ENCODE data around the gene EGFL8. TPM values are rescaled to one million over a fixed set of nuclear protein-coding genes. Genes with fewer than 3 reads are reported as not detected.

Gene EGFL8
- total RNA-seq = 0.57 and 1.0 TPM in 2 replicates

DNA sequence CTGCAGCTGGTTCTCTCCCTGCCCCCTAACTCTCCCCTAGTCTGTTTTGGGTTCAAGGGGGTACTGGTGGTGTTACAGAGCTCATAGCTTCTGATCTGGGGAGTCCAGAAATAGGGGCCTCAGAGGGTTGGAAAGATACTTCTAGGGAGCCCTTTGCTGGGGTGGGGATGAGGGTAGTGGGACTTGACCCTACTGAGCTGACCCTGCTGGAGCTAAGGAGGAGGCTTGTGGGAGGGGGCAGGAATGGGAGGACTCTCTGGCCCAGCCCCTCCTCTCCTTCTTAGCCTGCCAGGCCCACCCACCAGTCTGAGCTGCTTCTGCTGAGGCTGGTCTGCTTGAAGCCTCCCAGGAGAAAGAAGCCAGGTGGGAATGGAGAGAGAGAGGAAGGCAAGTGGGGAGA is at the start of gene EGFL8:
Gene EGFL8 (plus strand): TSS at position 301 of the 400 bp plus-strand sequence. CDS start 1,571 bp downstream, outside the sequence.

DNA sequence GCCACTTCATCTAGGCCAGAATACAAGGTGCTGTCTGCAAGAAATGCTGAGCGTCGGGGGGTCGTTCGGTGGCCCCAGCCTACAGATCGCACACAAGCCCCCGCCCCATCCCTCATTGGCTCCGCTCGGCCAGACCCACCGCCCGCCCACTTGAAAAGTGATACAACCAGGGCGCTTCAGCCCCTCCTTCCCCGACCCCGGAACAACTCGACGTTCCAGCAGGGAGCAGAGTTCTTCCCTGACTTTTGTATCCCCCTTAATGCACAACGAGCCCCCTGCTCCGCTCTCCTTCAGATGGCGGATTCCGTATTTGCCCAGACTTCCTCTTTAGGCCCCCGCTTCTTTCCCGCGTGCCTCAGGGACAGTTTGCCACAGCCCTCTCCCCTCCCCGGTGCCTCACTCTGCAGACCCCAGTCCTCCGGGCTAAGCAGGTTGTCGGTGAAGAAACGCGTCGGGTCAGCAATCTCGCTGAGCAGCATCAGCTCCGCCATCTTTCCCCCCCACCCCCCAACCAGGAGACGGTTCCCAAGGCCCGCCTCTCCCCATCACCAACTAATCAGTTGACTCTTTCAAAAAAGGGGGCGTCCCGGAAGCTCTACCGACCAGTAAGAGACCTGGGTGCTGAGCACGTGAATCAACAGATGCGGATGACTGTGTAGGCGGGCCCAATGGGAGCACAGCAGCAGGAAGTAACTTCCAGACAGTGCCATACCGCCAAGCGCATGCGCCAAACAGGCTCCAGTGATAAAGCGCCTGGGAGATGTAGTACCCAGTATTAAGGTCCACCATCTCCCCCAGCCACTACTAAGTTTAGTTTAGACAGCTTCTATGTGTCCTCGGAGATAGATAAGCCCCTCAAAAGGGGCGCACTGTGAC is 36.4 kb upstream of the EGFL8 start, which contains the start of gene ATF6B:
Gene ATF6B (minus strand): TSS at position 530 of the 876 bp plus-strand sequence. CDS start 39 bp downstream, at position 491.

DNA sequence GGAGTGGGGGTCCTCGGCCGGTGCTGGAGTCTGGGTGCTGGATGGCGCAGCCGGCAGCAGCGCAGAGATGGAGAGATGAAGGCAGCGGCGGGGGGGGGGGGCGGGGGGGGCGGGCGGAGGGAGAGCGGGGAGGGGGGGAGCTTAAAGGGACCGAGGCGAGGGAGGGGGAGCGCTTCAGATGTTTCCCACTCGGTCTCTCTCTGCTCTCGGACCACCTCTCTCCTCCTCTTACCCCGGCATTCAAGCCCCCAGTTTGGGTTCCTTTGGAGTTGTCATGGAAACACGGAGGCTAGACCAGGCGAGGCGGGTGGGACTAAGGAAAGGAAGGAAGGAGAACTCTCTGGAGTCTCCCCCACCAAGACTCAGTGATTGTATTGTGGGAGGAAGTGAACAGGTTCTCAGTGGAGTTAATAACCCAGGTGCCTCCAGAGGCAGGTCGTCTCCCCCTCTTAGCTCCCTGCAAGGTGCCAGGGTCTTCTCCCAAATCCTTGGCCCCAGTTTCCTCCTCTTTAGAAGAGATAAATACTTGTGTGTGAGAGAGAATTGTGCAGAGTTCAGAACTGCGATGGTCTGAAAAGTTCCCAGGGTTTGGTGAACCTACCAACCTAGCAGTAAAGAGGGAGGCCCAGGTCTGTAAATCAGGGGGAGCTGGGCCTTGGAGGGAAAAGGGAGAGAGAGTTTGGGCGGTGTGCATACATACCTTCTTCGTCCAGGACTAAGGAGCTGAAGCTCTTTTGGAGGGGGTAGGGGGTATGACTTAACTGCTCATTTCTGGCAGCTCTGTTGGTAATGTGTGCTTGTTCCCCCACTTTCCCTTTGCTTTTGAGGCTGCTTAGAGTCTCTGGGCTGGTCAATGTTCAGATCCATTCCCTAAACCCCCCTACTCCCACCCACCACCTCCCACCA is 12.3 kb upstream of the EGFL8 start, which contains the start of gene PRRT1:
Gene PRRT1 (minus strand): TSS at position 77 of the 906 bp plus-strand sequence. CDS start 112 bp downstream, outside the sequence.

DNA sequence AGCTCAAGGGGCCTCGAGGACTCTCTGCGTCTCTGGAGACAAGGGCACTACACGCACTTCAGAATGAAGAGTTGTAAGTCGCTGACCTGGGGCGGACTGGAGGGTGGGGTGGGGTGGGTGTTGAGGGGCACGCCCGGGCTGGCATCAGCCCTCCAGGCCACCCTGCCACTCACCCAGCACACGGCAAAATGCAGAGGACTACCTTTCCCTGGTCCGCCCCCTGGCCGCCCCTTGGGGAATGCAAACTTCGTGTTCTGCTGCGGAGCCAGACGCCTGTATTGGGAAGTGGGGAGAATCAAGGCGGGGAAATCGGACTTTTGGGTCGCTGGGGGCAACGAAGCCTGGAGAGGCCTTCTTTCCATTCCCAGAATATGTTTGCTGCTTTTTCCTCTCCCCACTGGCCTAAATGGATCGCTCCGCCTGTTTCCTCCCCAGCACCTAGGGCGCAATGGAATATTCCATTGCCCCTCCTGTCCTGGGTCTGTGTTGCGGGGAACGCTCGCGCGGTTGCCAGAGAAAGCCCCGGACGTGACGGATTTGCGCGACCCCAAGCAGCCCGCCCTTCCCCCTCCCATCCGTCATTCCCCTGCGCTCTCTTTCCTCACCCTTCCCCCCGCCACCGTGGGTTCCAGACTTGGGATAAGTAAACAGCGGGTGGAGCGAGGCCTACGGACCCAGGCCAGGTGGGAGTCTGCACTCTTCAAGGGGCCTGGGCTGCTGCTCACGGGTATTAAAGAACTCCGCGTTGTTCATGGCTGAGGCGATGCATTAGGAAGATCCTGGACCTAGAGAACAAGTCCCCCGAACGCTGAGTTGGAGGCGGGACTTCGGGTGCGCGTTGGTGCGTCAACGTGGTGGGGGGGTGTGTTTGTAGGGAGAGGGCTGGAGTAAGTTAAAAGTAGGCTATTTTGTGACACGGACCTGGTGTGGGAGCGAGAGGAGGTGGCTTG is 10.6 kb upstream of the EGFL8 start, which contains the start of gene PPT2:
Gene PPT2 (plus strand): TSS at position 578 of the 950 bp plus-strand sequence. CDS start 454 bp downstream, outside the sequence.

DNA sequence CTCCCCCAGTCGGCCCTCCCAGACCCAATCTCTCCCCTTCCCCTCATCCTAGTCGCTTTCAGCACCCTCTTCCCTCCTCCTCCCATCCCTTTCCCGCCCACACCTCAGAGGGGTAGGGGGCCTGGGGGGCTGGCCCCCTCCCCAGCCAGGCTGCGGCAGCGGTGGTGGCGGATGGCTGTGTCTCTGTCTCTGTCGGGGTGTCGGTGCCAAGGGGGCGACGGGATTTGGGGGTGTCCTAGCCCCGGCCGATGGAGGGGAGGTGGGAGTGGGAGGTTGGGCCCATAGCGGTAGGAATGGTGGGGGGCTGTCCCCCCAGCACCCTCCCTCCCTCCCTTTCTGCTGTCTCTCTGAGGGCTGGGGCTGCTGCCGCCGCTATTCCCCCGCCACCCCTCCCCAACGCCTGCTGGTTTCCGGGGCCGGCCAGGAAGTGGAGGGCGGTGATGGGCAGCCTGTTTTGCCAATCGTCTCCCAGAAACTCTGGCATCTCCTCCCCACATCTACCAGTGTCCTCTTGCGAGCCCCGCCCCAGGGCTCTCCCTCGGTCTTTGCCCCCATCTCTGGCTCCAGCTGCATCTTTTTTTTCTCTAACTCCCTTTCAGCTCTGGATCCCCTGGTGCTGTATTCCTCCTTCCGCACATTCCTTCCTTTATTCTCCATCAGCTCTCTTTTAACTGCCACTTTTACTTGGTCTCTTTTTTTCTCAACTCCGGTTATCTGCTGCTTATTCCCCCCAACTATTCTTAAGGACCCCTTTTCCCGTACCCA is 11.5 kb downstream of the EGFL8 start, which contains the start of gene AGPAT1:
Gene AGPAT1 (minus strand): TSS at position 374 of the 765 bp plus-strand sequence. CDS start 4,588 bp downstream, outside the sequence.

DNA sequence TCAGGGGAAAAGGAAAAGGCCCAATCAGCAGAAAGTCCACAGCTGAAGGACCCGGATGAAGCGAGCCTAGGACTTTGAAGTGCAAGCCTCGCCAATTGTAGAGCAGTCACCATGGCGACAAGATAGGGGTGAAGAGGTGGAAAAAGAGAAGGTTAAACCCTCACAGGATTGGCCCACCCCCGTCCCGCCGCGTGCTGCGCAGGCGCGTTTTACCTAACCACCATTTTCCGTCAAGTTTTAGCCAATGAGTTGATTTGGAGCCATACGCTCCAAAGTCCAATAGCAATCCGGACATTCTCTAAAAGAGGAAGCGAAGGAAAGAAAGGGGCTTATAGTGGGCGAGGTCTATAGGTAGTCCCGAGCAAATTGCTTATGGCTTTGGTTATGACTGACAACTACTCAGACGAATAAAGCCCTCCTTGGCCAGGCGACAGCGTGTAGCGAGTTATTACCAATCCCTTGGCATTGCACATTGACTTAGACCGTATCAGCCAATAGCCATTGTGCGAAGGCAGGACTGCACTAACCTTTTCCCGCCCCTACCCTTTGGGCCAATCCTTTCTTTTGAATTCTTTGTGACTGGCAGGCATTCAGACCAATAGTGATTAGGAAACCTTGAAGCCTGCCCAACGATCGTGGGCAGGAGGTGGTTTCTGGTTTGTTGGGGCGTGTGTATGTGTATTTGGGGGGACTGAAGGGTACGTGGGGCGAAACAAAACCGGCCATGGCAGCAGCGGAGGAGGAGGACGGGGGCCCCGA is 13.6 kb downstream of the EGFL8 start, which contains the start of gene RNF5:
Gene RNF5 (plus strand): TSS at position 618 of the 759 bp plus-strand sequence. CDS start 107 bp downstream, at position 725.

DNA sequence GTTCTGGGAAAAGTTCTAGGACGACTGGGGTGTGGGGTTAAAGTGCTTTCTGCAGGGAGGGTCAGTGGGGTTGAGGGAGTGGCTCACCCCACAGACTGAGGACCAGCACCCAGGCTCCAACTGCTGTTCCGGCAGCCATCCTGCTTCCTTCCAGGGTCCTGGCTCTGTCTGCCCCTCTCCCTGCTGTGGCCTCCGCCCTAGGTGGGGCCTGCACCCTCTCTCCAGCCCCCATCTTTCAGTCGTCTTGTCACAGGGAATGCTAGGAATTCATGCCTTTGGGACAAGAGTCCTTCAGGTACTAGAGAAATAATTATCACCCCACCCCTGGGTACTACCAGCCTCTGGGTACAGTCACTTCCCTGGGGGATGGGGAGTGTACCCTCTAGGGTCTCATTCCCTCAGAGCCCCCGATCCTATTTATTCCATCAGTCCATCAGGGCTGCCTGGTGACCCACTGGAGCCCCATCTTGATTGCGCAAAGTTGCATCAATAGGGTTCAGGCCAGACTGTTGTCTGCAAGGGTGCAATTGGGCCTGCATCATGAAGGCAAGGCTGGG is 19.8 kb downstream of the EGFL8 start, which contains the start of gene AGER:
Gene AGER (minus strand): TSS at position 170 of the 557 bp plus-strand sequence. CDS start 31 bp downstream, at position 139.

DNA sequence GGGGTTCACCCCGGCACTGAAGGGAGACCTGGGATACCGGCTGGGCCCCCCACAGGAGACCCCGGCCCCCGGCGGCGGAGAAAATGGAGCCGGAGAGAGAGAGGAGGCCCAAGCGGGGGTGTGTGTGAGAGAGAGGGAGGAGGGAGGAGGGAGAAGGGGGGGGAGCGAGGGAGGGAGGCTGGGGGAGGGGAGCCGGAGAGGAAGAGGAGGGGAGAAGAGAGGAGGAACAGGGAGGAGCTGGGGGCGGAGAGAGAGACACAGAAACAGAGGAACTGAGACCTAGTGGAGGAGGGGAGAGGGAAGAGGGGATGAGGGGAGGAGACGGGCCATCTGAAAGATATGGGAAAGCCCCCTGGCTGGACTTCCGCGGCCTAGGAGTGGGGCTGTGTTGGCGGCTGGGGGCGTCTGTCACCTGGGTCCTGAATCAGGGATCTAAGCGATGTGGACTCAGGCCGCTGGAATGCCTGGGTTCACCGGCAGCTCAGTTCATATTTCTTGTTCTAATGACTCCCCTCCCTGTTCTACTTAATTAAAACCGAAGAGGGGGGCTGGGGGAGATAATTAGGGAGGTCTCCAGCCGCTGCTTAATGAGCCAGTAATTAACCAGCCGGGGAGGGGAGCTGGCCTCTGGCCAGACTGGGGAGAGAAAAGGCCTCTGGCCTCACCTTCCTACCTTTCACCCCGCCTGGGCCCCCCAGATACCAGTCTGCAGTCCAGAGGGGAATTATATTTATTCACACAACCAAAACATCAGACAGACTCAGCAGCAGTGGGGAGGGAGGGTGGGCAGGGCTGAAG is 25.9 kb downstream of the EGFL8 start, which contains the start of gene PBX2:
Gene PBX2 (minus strand): TSS at position 149 of the 798 bp plus-strand sequence. CDS start 287 bp downstream, outside the sequence.

DNA sequence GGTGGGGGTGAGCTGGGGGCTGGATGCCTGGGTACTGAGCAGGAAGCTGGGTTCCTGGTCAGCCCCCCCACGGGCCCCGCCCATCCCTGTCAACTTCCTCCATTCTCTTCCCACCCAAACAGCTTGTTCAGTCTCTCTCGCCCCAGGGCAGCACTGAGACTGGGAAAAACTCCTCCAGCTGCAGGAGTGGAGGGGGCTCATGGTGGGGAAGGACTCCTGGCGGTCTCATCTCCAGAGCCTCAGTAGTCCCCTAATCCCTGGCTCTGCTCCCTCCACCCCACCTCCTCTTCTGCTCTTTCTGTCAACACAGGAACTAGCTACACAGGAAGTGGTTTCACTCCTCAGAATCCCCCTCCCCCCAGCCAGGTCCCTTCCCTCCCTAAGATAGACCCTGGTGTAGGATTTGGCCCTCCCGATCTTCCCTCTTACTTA is 28.2 kb downstream of the EGFL8 start, which contains the start of gene GPSM3:
Gene GPSM3 (minus strand): TSS at position 36 of the 432 bp plus-strand sequence. CDS start 130 bp downstream, outside the sequence.

Other genes starting within 250 kb of the EGFL8 start
- gene C2, start 236.9 kb upstream of the EGFL8 start, total RNA-seq = not detected in 2 replicates
- gene CFB, start 218.5 kb upstream of the EGFL8 start, total RNA-seq = 1.2 and 3.4 TPM in 2 replicates
- 129 and 171 TPM in 2 replicates for gene NELFE, start 205.6 kb upstream of the EGFL8 start, total RNA-seq
- 34.5 and 47.2 TPM in 2 replicates for gene SKIC2, start 205.4 kb upstream of the EGFL8 start, total RNA-seq
- 17.2 and 20.9 TPM in 2 replicates for gene DXO, start 192.5 kb upstream of the EGFL8 start, total RNA-seq
- 1.7 and 3.4 TPM in 2 replicates for gene C4A, start 182.5 kb upstream of the EGFL8 start, total RNA-seq
- 1.2 and 2.4 TPM in 2 replicates for gene C4B, start 149.8 kb upstream of the EGFL8 start, total RNA-seq
- gene CYP21A2, start 126.2 kb upstream of the EGFL8 start, total RNA-seq = not detected in 2 replicates
- gene TNXB, start 55.3 kb upstream of the EGFL8 start, total RNA-seq = 0.23 and 0.30 TPM in 2 replicates
- 16.0 and 22.0 TPM in 2 replicates for gene ATF6B, start 36.3 kb upstream of the EGFL8 start, total RNA-seq
- 4.5 and 7.8 TPM in 2 replicates for gene FKBPL, start 34.3 kb upstream of the EGFL8 start, total RNA-seq
- not detected in 2 replicates for gene PRRT1, start 12.7 kb upstream of the EGFL8 start, total RNA-seq
- gene PPT2, start 10.5 kb upstream of the EGFL8 start, total RNA-seq = 14.3 and 17.5 TPM in 2 replicates
- 49.2 and 63.7 TPM in 2 replicates for gene AGPAT1, start 11.5 kb downstream of the EGFL8 start, total RNA-seq
- gene RNF5, start 13.8 kb downstream of the EGFL8 start, total RNA-seq = 37.5 and 64.1 TPM in 2 replicates
- 1.3 and 1.8 TPM in 2 replicates for gene AGER, start 19.7 kb downstream of the EGFL8 start, total RNA-seq
- gene PBX2, start 25.6 kb downstream of the EGFL8 start, total RNA-seq = 22.7 and 42.2 TPM in 2 replicates
- 7.0 and 13.3 TPM in 2 replicates for gene GPSM3, start 28.0 kb downstream of the EGFL8 start, total RNA-seq
- gene NOTCH4, start 59.5 kb downstream of the EGFL8 start, total RNA-seq = 0.08 and 0.61 TPM in 2 replicates
- gene TSBP1, start 207.3 kb downstream of the EGFL8 start, total RNA-seq = not detected in 2 replicates
- not detected in 2 replicates for gene BTNL2, start 242.6 kb downstream of the EGFL8 start, total RNA-seq